ENCODE results near the gene SERPINE3. TPM values are rescaled to one million over a fixed set of nuclear protein-coding genes. Genes with fewer than 3 reads are reported as not detected.

SERPINE3 gene
- total and polyA plus RNA-seq, 4 donors: 0.63 TPM; not detected in 3

- no peak overlapping the region for H3K27ac ChIP-seq (ENCODE audit: low read depth in 1 of 2, low read length in 2 of 2)
- peaks cover 0 to 3% (median 0%) of the 10 kb centered on the region in 4 donors for H3K4me1 ChIP-seq (ENCODE audit: control insufficient read depth in 4 of 4, insufficient read depth in 4 of 4, low read length in 3 of 4)
- H3K9ac ChIP-seq (ENCODE audit: low read depth in 1 of 2, low read length in 2 of 2): no peak overlapping the region
- H3K36me3 ChIP-seq (ENCODE audit: control insufficient read depth in 4 of 4, insufficient read depth in 3 of 4, low read depth in 1 of 4, low read length in 3 of 4): no peaks in the 10 kb centered on the region
- no peak overlapping the region for H3K4me3 ChIP-seq (ENCODE audit: low read depth in 1 of 3, low read length in 3 of 3)
- no peaks in the 10 kb centered on the region for H3K9me3 ChIP-seq (ENCODE audit: control insufficient read depth in 4 of 4, low read length in 3 of 4)
- TF ChIP-seq MAX (IDR thresholded peaks at IDR 0.05): no peak
- no peak for TF ChIP-seq JUND (IDR thresholded peaks at IDR 0.05)
- TF ChIP-seq YY1 (IDR thresholded peaks at IDR 0.05): no peak
- no peak for TF ChIP-seq GABPA (IDR thresholded peaks at IDR 0.05 in 1 of 2, conservative IDR thresholded peaks at IDR 0.05 in 1 of 2)
- no peak for TF ChIP-seq RAD21 (IDR thresholded peaks at IDR 0.05)
- DNase-seq (ENCODE audit: low spot score): no peak
- 80% methylated on average over 6 of the region's 6 CpGs for WGBS
- H3K27me3 ChIP-seq (ENCODE audit: control insufficient read depth in 4 of 4, insufficient read depth in 4 of 4, low read length in 3 of 4): no peaks in the 10 kb centered on the region
Observed at GRCh38 chr13:51292000-51292565, 47.4 kb upstream of the SERPINE3 start.

- H3K4me1 ChIP-seq (ENCODE audit: control insufficient read depth in 4 of 4, insufficient read depth in 4 of 4, low read length in 3 of 4): no peaks in the 10 kb centered on the region
- H3K9me3 ChIP-seq (ENCODE audit: control insufficient read depth in 4 of 4, low read length in 3 of 4): no peaks in the 10 kb centered on the region
- WGBS: 88% methylated on average over 2 of the region's 2 CpGs
- no peaks in the 10 kb centered on the region for H3K36me3 ChIP-seq (ENCODE audit: control insufficient read depth in 4 of 4, insufficient read depth in 3 of 4, low read depth in 1 of 4, low read length in 3 of 4)
- no peak overlapping the region for H3K27ac ChIP-seq (ENCODE audit: low read depth in 1 of 2, low read length in 2 of 2)
- TF ChIP-seq GABPA (IDR thresholded peaks at IDR 0.05 in 1 of 2, conservative IDR thresholded peaks at IDR 0.05 in 1 of 2) (no peak), JUND (IDR thresholded peaks at IDR 0.05) (no peak), SP1 (IDR thresholded peaks at IDR 0.05) (no peak), MAX (IDR thresholded peaks at IDR 0.05) (no peak), RAD21 (IDR thresholded peaks at IDR 0.05) (no peak)
- no peak overlapping the region for H3K9ac ChIP-seq (ENCODE audit: low read depth in 1 of 2, low read length in 2 of 2)
- no peak for DNase-seq (ENCODE audit: low spot score)
- H3K4me3 ChIP-seq (ENCODE audit: low read depth in 1 of 3, low read length in 3 of 3): no peak overlapping the region
- peaks cover 0 to 3% (median 0%) of the 10 kb centered on the region in 4 donors for H3K27me3 ChIP-seq (ENCODE audit: control insufficient read depth in 4 of 4, insufficient read depth in 4 of 4, low read length in 3 of 4)
Observed at GRCh38 chr13:51297556-51297955, 41.9 kb upstream of the SERPINE3 start.

- 89% methylated on average over 1 of the region's 1 CpG for WGBS
- H3K9ac ChIP-seq (ENCODE audit: low read depth in 1 of 2, low read length in 2 of 2): no peak overlapping the region
- no peak overlapping the region for H3K4me3 ChIP-seq (ENCODE audit: low read depth in 1 of 3, low read length in 3 of 3)
- no peaks in the 10 kb centered on the region for H3K9me3 ChIP-seq (ENCODE audit: control insufficient read depth in 4 of 4, low read length in 3 of 4)
- TF ChIP-seq JUND (IDR thresholded peaks at IDR 0.05) (no peak), RXRA (IDR thresholded peaks at IDR 0.05) (no peak), RAD21 (IDR thresholded peaks at IDR 0.05) (no peak), CTCF (IDR thresholded peaks at IDR 0.05; ENCODE audit: low read depth, low read length, missing input control) (no peak), TAF1 (conservative IDR thresholded peaks at IDR 0.05) (no peak), YY1 (IDR thresholded peaks at IDR 0.05) (no peak)
- peaks cover 0 to 3% (median 0%) of the 10 kb centered on the region in 4 donors for H3K27me3 ChIP-seq (ENCODE audit: control insufficient read depth in 4 of 4, insufficient read depth in 4 of 4, low read length in 3 of 4)
- no peaks in the 10 kb centered on the region for H3K36me3 ChIP-seq (ENCODE audit: control insufficient read depth in 4 of 4, insufficient read depth in 3 of 4, low read depth in 1 of 4, low read length in 3 of 4)
- no peaks in the 10 kb centered on the region for H3K4me1 ChIP-seq (ENCODE audit: control insufficient read depth in 4 of 4, insufficient read depth in 4 of 4, low read length in 3 of 4)
- DNase-seq (ENCODE audit: low spot score): no peak
- H3K27ac ChIP-seq (ENCODE audit: low read depth in 1 of 2, low read length in 2 of 2): no peak overlapping the region
Observed at GRCh38 chr13:51298812-51299211, 40.7 kb upstream of the SERPINE3 start.

GRCh38 chr13:51303063-51303552 is 36.4 kb upstream of the SERPINE3 start:
- Histone ChIP-seq H3K36me3 (ENCODE audit: control insufficient read depth in 4 of 4, insufficient read depth in 3 of 4, low read depth in 1 of 4, low read length in 3 of 4) (no peaks in the 10 kb centered on the region), H3K9ac (ENCODE audit: low read depth in 1 of 2, low read length in 2 of 2) (no peak overlapping the region), H3K9me3 (ENCODE audit: control insufficient read depth in 4 of 4, low read length in 3 of 4) (no peaks in the 10 kb centered on the region), H3K27me3 (ENCODE audit: control insufficient read depth in 4 of 4, insufficient read depth in 4 of 4, low read length in 3 of 4) (peaks cover 0 to 3% (median 0%) of the 10 kb centered on the region in 4 donors), H3K4me3 (ENCODE audit: low read depth in 1 of 3, low read length in 3 of 3) (no peak overlapping the region), H3K4me1 (ENCODE audit: control insufficient read depth in 4 of 4, insufficient read depth in 4 of 4, low read length in 3 of 4) (no peaks in the 10 kb centered on the region), H3K27ac (ENCODE audit: low read depth in 1 of 2, low read length in 2 of 2) (no peak overlapping the region)
- WGBS: 94% methylated on average over 2 of the region's 2 CpGs
- DNase-seq (ENCODE audit: low spot score): no peak
- TF ChIP-seq ATF3 (IDR thresholded peaks at IDR 0.05) (no peak), GABPA (IDR thresholded peaks at IDR 0.05 in 1 of 2, conservative IDR thresholded peaks at IDR 0.05 in 1 of 2) (no peak), SP1 (IDR thresholded peaks at IDR 0.05) (no peak), YY1 (IDR thresholded peaks at IDR 0.05) (no peak), ZBTB33 (IDR thresholded peaks at IDR 0.05) (no peak), JUND (IDR thresholded peaks at IDR 0.05) (no peak), CTCF (IDR thresholded peaks at IDR 0.05; ENCODE audit: low read depth, low read length, missing input control) (no peak), HNF4G (IDR thresholded peaks at IDR 0.05) (no peak), MAX (IDR thresholded peaks at IDR 0.05) (no peak), FOXA2 (IDR thresholded peaks at IDR 0.05) (no peak), RXRA (IDR thresholded peaks at IDR 0.05) (no peak)
